HG02678 (cell line): ENCODE data around the gene OAS2.

Experiments used
- ATAC-seq: cut with Tn5 transposase; IDR thresholded peaks from one replicate; pipeline ENCODE4 v1.9.1; 2021; ENCODE audit warnings: mild to moderate bottlenecking, moderate library complexity; ENCODE audit not compliant: unreplicated experiment

OAS2 gene

DNA sequence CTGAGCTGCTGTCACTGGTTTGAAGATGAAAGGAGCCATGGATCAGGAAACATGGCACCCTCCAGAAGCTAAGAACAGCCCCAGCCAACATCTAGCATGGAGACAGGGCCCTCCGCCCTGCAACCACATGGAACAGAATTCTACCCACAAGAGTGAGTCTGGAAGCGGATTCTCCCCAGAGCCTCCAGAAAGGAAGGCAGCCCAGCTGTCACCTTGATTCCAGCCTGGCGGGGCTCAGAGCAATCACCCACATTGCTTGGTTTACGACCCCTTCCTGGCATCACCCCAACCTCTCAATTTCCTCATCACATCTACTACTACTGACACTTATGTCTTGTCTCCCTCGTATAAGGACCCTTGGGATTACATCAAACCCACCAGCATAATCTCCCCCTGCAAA lies 38.5 kb downstream of the OAS2 start:
- ATAC-seq = no peak

DNA sequence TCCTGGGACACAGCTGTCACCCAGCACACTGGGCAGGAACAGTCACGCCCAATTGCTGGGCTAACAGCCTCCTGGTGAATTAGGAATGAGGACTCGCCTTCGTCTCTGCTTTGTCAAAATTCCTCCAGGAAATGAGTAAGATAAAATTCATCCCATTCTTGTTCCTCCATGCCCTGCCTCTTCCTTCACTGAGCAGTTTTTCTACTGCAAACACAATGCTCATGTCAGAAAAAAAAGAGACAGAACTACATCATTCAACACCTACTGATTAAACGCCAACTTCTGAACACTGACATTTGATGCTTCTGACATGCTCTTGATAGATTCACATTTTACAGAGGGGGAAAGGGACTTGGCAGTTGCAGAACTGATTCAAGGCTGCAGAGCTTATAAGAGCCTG lies 40.7 kb downstream of the OAS2 start:
- ATAC-seq = no peak

DNA sequence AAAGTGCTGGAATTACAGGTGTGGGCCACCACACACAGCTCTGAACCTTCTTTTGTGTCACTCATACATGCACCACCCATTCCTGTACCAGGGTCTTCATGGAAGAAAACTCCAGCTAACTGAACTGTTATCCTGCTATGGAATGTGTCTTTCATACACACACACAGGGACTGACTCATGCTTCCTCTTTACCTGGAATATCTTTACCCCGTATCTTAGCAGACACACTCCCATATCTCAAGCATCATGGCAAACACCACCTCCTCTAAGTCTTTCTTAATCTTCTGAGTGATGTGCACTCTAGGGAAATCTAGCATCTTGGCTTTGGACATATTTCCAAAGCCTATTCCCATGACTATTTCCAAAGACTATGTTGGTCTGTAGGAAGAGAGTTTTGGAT lies 43.2 kb downstream of the OAS2 start:
- ATAC-seq = no peak

DNA sequence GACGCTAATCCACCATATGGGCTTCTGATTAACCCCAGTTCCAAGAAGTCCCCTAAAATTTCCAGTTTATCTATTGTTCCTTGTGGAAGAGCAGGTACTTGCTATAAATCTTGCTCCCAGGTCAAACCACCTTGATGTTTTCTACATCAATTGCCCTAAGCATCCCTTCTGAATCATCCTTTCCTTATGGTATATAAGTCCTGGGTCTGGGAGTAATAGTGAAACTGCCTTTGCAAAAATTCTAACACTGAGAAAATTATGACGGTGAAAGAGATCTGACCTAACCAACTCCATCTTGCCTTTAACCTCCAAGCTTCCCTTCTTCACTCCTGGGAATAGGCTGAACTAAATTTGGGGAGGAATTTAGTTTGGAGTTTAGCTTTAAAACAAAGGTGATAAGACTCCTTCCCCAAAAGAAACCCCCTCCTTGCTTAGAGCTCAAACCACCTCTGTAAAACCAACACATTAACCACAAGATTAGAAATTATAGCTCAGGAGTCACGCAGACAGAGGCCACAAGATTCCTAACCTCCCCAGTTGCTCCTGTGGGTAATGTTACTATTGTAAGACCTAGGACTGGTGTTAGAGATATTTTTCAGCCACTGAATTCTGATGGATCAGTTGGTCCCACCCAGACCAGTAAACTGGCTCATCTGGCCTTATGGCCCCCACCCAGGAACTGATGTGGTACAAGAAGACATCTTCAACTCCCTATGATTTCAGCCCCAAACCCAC lies 44.4 kb downstream of the OAS2 start:
- ATAC-seq = no peak

DNA sequence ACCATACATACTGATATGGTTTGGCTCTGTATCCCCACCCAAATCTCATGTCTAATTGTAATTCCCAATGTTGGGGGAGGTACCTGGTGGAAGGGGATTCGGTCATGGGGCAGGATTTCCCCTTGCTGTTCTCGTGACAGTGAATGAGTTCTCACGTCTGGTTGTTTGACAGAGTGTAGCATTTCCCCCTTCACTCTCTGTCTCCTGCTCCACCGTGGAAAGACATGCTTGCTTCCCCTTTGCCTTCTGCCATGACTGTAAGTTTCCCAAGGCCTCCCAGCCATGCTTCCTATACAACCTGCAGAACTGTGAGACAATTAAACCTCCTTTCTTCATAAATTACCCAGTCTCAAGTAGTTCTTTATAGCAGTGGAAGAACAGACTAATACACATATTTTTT lies 49.4 kb downstream of the OAS2 start:
- ATAC-seq = no peak

DNA sequence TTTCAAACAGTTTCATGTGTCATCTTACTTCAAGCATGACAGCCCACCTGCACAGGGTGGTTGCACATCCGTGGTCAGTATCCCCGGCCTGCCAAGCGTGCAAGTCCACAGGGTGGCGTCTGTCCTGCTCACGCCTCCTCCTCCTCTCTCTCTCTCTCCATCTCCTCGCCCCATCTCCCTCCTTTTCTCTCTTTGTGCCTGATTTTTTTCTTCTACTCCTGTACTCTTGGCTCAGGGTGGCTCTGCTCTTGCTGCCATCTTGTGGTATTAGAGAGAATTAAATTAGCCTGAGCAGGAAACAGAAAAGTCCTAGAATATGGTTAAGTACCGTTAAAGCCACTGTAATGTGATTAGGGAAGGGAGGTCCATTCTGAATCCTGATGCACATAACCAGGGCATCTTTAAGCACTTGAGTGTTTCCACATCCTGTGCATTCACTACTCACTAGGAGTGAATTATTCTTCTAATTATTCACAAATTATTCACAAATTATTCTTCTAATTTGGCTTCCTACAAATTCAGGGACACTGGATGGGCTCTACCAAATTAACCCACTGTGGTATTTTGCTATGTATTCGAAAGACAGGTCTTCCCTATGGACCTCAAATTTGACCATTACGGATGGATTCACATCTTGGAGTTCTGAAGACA lies 52.7 kb downstream of the OAS2 start:
- no peak for ATAC-seq

DNA sequence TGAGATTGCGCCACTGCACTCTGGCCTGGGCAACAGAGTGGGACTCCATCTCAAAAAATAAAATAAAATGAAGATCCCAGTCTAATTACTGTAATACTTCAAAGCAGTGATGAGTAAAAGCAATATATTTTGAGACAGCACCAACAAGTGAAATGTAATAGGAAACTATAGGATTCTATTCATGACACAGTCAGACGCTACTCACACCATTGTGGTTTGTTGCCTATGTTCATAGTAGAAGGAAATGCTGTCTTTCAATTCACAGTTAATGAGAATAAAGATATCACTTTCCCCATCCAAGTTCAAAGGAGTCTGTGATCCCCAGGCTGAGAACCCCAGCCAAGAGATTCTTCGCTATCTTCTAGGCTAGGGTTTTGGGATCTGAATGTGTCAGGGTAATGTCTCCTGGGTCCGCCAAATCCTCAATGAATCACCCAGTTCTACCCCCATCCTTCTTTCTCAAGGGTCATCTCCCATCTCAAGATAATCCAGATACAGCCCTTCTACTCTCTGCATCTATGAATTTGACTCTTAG lies 61.7 kb downstream of the OAS2 start:
- ATAC-seq = no peak

DNA sequence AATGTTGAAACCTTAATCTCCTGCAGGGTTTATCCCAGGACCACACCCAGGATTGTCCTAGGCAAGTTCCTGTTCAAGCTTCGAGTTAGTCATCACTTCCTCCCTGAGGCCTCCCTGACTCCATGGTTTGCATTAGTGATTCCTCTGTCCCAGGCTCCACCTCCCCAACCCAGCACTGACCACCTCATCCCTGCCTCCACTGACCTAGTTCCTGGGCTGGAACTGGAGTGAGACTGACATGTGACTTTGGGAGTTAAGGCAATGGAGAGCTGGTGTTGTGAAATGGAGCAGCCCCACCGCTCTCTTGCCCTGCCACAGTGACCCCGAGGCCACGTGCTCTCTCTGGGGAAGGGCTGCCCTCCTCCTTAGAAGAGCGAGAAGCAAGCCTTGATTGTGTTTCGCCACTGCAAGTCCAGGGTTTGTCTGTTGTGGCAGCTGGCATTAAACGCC lies 62.4 kb downstream of the OAS2 start:
- no peak for ATAC-seq

DNA sequence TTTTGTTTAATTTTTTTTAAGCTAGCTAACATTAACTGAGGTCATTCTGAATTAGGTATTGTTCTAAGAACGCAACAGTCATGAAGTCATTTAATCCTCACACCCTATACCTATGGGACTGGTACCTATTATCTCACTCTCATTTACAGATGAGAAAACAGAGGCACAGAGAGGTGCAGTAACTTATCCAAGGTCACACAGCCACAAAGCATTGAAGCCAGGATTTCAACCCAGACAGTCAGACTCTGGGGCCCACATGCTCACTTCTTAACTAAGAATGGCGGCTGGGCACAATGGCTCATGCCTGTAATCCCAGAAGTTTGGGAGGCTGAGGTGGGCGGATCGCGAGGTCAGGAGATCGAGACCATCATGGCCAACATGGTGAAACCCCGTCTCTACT lies 63.2 kb downstream of the OAS2 start:
- ATAC-seq = no peak

DNA sequence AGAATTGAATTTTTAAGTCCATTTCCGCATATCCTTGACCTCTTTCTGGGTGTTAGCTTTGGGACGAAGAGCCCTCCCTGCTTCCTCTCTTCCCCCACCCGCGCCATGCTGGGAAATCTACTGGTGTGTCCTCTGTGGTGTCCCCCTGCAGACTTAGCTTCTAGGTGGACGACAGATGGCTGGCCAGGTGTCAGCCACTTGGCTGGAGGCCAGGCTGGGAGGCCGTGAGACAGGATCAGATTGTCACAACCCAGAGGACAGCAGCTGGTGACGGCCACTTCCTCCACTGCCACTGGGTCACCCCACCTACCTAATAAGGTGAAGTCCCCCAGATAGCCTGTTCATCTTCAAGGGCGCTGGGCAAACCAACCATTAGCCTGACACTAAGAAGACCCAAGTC lies 64.9 kb downstream of the OAS2 start:
- no peak for ATAC-seq

DNA sequence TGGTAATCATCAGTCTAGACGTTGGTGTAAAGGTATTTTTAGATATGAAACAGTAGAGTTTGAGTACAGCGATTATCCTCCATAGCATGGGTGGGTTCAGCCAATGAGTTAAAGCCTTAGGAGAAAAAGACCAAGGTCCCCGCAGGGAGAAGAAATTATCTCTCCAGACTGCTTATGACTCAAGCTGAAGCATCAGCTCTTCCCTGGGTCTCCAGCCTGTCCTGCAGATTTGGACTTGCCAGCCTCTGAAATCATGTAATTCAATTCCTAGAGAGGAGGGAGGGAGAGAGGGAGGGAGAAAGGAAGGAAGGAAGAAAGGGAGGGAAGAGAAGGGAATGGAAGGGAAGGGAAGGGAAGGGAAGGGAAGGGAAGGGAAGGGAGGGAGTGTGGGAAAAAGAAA lies 66.2 kb downstream of the OAS2 start:
- no peak for ATAC-seq

DNA sequence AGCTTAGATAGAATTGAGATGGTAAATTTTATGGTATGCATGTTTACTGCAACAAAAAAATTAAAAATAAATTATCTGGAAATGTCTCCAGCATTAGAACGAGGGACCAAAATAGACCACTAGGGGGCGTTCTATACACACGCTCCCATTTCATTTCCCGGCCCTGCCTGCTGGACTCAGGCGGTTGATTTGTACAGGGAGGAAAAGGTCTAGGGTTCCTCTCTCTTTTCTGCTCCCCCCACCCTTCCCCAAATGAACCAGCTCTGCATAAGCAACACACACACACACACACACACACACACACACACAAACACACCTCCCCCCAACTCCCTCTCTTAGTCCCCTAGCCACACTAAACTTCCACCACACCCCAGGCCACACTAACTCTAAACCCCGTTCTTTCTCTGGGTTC lies 70.4 kb downstream of the OAS2 start:
- no peak for ATAC-seq

DNA sequence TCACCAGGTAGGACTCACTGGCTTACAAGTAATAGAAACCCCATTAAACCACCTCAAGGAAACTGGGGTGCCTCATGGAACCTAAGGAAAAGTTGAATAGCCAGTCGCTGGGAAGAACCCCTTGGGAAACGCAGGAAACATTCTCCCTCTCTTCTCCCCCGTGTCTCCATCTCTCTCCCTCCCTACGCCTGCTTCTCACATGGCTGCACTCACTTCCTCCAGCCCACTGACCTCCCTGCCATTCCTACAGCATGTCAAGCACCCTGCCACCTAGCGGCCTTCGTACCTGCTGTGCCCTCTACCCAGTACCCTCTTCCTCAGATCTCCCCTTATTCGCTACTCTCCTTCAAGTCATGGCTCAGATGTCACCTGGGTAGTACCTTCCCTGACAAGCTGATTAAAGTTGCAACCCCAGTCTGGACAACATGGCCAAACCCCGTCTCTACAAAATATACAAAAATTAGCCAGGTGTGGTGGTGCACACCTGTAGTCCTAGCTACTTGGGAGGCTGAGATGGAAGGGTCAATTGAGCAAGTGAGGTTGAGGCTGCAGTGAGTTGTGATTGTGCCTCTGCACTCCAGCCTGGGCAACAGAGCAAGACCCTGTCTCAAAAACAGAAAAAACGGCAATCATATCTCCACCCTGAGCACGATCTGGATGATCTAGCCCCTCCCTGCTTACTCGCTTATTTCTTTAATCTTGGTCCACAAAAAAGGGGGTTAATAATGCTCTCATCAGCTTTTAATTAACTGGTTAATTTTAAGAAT lies 71.8 kb downstream of the OAS2 start:
- ATAC-seq = no peak

DNA sequence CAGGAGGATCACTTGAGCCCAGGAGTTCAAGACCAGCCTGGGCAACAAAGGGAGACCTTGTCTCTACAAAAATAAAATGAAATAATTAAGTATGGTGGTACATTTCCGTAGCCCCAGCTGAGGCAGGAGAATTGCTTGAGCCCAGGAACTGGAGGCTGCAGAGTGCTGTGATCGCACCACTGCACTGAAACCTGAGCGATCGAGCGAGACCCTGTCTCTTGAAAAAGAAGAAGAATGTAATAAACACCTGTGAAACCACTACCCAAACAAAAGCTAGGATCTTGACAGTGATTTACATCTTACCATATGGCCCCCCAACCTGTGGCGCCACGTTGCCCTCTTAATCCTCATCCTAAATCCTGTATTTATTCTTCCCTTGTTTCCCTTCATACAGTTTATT lies 72.5 kb downstream of the OAS2 start:
- no peak for ATAC-seq

DNA sequence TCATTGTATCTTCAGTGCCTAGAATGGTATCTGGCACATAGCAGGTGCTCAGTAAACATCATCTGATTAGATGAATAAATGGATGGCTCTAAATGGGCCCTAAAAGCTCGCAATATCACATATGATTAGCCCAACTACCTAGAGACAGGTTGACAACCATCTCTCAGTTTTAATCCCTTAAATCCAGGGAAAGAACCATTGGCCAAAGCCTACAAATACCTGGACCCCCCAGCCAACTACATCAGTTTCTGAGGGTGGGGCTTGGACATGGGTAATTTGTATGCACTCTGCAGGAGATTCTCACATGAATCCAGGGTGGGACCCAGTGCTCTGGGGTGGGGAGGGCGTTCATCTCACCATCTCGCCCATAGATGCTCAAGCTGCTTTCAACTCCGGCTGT lies 73.4 kb downstream of the OAS2 start:
- ATAC-seq = no peak

DNA sequence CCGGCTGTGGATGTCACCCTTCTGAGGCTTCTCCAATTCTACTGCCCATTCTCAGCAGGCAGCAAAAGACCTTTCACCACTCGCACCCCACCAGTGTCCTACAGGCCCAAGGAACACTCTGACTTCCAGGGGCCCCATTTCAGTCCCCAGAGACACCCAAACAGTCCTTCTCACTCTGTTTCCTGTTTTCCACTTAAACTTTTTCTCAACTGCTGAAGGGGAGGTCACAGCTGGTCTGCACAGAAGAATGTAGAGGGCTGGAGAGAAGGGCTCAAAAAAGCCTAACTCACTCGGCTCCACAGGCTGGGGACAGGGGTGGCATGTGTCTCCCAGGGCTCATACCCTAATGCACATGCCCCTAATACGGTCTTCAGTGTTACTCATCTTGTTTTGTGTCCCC lies 74.0 kb downstream of the OAS2 start:
- no peak for ATAC-seq

DNA sequence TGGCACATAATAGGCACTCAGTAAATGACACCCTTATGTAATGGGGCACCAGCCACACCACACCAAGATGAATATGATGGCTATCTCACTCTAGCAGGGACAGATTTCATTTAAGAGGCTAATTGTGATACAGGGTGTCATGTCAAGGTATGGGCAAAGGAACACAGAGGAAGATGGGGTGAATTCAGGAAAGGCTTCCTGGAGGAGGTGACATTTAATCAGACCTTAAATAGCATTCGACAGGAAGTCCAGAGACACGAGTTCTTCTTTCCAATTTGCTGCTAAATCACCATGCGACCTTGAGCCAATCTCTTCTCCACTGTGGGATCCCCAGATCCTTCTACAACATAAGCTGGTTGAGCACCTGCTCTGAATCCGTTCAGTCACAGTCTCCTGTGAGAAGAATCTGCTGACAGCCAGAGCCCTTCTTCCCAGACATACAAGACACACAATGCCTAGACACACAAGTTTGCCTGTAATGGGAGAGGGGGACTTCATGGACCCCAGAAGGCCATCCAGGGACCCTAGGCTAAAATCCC lies 76.7 kb downstream of the OAS2 start:
- no peak for ATAC-seq

DNA sequence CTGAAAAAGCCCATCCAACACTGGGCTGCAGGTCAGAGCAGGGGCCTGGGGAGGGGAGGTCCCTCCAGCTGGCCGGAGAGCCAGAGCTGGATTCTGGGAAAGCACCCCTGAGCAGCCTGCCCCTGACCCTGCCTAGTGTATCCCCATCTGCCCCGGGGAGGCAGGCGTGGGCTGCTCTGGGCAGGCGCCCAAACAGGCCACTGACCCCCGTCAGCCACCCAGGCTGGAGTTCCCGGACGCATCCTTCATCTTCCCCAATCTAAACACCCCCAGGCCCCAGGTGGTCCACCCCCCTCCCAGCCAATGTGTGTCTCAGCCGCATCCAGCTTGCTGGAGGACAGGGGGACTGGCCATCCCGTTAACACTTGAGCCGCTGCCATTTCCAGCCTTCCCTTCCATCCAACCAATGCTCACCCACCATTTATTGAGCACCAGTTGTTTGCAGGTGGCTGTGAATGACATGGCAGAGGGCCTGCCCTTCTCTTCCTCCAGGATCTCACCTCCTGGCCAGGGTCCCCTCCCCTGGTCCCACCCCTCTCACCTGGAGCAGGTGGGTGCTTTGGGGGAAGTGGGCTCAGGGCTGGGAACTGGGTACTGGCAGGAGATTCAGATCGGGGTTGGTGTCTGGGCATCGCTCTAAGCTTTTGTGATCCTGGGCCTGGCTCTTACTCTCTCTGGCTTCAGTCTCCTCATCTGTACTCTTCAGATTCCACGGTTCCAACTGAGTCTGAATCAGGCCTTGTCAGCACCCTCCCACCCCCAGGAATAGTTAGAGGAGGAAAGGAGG lies 77.5 kb downstream of the OAS2 start:
- ATAC-seq = no peak

DNA sequence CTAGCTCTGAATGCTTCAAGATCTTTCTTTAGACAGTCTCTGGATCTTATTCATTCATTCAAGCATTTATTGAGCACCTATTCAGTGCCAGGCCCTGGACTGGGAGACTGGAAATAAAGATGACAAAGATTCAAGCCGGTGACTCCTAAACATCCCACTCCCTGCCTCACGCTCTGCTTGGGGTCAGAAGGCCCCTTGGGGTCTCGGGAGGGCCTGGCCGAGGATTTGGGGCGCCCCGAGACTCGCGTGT lies 78.0 kb downstream of the OAS2 start:
- no peak for ATAC-seq

DNA sequence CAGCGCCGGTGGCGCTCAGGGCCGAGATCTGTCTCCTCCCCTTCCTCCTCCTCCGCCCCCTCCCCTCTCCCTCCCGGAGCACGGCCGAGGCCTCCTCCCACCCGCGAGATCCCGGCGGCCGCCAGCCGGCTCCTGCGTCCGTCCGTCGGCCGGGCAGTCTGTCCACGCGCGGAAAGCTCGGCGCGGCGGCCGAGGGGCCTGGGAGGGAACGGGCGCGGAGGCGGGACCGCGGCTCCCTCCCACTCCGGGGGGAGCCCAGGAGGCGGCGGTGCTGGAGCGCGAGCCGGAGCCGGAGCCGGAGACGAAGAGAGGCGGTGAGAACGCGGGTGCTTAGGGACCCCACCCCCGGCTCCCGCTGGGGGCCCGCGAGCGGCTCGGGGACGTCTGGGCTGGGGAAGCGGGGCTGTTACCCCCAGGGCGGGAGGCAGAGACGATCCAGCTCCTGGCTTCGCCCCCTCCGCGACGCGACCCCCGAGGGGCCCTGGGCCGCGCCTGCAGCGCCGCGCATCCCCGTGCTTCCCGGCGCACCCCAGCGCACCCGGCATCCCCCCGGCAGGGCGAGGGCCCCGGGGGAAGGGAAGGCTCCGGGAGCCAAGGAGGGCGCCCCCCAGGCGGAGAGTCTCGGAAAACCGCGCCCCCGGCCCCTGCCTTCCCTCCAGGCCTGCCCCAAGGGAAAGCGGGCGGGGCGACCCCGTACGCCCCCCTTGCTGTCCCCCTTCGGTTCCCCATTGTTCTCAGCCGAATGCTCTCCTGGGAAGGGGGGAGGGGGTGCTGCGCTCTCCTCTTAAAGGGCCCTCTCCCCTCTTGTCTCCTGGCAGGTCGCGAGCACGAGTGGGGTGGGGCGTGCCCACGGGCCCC lies 78.5 kb downstream of the OAS2 start, which contains the start of gene DTX1:
DTX1 (plus strand) TSS at position 100 of the 858 bp plus-strand sequence. CDS start 1,463 bp downstream, outside the sequence.
- no peak for ATAC-seq
